D721Med (cell line): ENCODE results near the gene GSC2.

Source experiments
- DNase-seq: peaks from one replicate; pipeline ENCODE4 v3.0.0; 2011; ENCODE audit warnings: low spot score; ENCODE audit not compliant: insufficient read length
- FAIRE-seq: peaks from 2 replicates; lab custom pipeline; 2011; peaks lifted over from hg19 to GRCh38; lab: Jason Lieb, UNC
- TF ChIP-seq, protein P1 (sequence below): IDR thresholded peaks from 2 replicates; pipeline ENCODE4 v1.5.1; 2012; ENCODE audit warnings: mild to moderate bottlenecking, control low read depth; ENCODE audit not compliant: insufficient read depth; ENCODE audit errors: missing control alignments

GSC2 gene

DNA sequence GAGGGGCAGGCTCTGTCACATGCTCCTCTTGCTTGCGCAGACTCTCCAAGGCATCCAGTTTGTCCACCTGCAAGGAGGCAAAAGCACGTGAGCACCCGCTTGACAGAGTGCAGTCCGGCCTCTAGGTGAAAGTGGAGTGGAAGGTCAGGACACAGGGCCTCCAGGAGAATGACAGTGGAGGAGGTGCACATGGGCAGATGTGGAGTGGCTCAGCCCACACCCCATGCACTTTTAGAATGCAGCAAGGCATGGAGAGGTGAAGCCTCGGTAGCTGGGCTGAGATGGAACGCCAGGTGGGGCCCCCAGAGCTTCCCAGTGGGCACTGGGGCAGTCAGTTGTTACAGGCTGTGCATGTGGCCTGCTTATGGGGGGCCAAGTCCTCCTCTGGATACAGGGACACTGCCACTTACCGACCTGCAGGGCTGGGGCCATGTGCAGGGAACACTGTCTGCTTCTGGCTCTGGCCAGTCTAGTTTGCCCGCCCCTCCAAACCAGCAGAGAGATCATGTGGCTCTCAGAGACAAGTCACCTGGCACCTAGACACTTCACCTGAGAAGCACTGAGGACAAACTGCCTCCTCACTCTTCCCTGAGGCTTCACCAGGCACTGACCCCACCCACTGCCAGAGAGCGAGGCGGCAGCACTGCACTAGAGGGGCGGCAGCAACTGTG lies 30.8 kb upstream of the GSC2 start:
- DNase-seq (no peak), FAIRE-seq (no peak)
- TF ChIP-seq, protein P1, sequence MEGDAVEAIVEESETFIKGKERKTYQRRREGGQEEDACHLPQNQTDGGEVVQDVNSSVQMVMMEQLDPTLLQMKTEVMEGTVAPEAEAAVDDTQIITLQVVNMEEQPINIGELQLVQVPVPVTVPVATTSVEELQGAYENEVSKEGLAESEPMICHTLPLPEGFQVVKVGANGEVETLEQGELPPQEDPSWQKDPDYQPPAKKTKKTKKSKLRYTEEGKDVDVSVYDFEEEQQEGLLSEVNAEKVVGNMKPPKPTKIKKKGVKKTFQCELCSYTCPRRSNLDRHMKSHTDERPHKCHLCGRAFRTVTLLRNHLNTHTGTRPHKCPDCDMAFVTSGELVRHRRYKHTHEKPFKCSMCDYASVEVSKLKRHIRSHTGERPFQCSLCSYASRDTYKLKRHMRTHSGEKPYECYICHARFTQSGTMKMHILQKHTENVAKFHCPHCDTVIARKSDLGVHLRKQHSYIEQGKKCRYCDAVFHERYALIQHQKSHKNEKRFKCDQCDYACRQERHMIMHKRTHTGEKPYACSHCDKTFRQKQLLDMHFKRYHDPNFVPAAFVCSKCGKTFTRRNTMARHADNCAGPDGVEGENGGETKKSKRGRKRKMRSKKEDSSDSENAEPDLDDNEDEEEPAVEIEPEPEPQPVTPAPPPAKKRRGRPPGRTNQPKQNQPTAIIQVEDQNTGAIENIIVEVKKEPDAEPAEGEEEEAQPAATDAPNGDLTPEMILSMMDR = no peak

DNA sequence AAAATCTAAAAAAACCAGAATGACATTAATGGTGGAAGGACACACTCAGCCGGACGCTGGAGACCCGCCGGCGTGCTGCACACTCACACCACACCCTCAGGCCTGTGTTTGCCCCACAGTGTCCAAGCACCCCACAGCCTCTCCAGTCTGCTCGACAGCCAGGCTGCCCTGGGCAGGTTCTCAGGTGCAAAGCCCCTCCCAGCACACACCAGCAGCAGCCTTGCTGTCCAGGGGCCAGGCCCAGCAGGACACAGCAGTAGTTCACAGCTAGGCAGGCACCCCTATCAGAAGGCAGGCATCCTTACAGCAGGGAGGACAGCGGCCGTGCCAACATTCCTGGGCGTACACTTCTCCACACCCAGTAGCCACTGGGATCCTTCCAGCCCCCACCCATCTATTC lies 30.1 kb upstream of the GSC2 start:
- FAIRE-seq = no peak
- DNase-seq = no peak
- TF ChIP-seq, protein P1 = no peak

DNA sequence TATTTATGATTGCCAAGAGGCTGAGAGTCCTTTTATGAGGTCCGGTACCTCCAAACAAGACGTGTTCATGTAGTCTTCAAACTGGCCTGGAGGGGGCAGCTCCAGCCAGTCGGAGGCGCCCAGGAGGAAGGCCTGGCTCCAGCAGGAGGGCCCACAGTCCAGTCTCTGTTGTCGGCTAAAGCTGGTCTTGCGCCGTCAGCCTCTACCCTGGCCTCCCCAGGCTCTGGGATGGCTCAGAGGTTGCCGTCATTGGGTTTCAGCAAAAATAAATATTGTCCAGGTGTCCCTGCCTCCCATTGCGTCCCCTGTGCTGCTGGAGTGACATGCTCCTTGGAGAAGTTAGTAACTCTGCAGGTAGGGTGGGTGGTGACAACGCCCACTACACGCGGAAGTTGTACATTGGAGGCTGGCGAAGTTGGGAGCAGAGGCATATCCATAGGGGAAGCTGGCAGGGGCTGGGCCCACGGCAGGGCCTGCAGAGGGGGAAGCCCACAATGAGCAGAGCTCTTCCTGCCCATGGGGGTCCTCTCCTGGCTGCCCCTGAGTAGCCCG lies 29.5 kb upstream of the GSC2 start:
- TF ChIP-seq, protein P1 = peak; percentile 71
- DNase-seq = peak; percentile 62
- FAIRE-seq = no peak

DNA sequence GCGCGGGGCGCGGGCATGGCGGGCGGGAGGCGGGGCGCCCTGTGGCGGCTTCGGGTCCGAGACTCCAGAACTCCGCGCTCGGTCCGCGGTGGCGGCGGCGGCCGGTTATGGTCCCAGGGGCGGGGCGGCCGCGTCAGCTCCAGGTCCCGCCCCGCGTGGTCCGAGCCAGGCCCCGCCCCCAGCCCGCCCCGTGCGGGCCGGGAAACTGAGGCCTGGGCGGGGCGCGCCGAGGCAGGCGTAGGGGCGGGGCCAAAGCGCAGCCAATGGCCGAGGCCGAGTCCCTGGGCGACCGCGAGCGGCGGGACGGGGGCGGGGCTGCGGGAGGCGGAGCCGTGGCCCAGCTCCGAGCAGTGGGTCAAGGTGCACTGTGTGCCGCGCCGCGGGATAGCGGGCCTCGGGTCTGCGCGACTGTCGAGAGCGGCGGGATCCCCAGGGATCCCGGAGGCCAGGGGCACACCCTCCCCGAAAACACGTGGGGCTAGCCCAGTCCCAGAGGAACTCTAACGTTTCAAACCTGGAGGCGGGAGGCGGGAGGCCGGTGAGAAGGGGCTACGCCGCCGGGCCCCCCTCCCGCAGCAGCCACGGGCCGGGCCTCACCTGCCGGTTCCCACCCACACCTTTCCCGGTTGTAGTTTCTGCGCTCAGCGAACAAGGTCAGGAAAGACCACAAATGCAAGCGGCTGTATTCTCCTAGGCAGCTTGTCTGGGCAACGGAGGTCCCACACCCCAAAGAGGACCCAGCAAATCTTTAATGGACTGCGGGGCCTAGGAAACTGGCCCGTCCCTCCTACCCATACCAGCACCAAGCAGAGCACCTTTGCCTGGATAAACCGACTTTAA lies 28.8 kb upstream of the GSC2 start, which contains the start of gene SLC25A1:
TSS of gene SLC25A1 (minus strand) at position 80 of the 840 bp plus-strand sequence. CDS start at position 17, 63 bp downstream.
- no peak for FAIRE-seq
- peak; percentile 92 for DNase-seq
- TF ChIP-seq, protein P1 = no peak

DNA sequence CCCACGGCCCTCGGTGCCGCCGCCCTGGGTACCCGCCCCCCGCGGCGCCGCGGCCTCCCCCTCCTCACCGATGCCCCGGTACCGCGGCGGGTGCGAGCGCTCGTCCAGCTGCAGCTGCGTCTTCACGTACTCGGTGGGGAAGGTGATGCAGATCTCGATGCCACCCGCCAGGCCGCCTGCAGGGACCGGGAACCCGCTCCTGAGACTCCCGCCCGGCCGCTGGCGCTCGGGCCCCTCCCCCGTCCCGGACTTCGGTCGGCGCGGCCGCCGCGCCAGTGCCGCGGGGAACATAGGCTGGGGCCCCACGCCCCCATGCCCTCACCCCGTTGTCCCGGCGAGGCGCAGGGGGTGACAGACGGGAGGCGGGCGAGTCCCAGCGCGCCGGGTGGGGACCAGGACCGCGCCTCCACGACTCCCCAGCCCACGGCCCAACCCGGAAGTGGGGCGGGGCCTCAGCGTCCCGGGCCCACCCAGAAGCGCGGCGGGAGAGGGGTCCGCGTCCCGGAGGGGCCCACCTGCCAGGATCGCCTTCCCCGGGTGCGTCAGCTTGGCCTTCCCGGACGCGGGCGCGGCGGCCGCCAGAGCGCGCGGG lies 28.1 kb upstream of the GSC2 start:
- TF ChIP-seq, protein P1 = no peak
- FAIRE-seq (no peak), DNase-seq (no peak)

DNA sequence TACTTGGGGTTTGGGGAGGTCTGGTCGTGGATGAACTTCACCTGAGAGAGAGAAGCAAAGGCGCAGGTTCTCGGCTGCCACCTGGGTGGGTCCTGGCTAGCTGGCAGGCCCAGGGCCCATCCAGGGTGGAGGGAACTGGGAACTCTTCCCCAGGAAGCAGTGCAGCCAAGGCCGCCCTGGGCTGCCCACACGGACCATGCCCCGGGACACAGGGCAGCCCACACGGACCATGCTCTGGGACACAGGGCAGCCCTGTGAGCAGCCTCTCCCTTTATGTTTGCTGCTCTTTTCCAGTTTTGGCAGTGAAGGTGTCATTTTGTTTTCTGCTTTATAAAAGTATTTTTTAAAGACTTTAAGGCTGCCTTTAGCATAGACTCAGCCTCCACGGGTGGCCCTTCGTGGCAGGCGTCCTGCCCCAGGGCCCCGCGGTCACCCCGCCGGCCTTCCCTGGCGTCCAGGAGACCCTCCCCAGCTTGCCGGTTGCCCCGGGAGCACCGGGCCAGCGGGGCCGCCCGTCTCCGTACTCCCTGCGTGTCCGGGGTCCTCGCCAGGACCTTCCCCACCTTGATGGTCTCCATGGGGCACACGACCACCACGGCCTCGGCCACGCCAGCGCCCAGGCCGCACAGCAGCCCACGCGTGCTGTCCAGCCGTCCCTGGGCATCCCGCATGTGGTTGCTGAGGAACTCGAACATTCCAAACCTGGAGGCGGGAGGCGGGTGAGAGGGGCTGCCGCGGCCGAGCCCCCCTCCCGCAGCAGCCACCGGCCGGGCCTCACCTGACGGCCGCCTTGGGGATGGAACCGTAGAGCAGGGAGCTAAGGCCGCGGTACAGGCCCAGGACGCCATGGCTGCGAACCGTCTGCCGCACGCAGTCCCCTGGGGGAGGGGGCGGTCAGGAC lies 27.3 kb upstream of the GSC2 start:
- FAIRE-seq (no peak), DNase-seq (no peak)
- TF ChIP-seq, protein P1 = no peak
